Vagina (tissue), 2 donors: ENCODE measurements around the gene MTMR1.

Experiments
- CTCF ChIP-seq, 3 experiments: fragments of 450-650 bp in 2 of 3; fragments of 200-600 bp in 1 of 3; sonication (generic) in 1 of 3; IDR thresholded peaks; one replicate each; pipeline ENCODE4 v1.5.1; 2017 to 2019; ENCODE audit warnings: antibody characterized with exemption in 3 of 3, mild to moderate bottlenecking in 2 of 3, moderate library complexity in 2 of 3
- POLR2AphosphoS5 ChIP-seq, 2 donors: sonication (generic); formaldehyde crosslinking; IDR thresholded peaks; one replicate each; pipeline ENCODE4 v1.9.0; 2017; ENCODE audit warnings: antibody characterized with exemption in 2 of 2, mild to moderate bottlenecking in 2 of 2, low read depth in 1 of 2; ENCODE audit not compliant: insufficient read depth in 1 of 2

GRCh38 chrX:150692296-150692695 is 900 bp upstream of the MTMR1 start:
- no peak for TF ChIP-seq CTCF (IDR thresholded peaks at IDR 0.05)
- no peak for TF ChIP-seq POLR2AphosphoS5 (IDR thresholded peaks at IDR 0.05; ENCODE audit: insufficient read depth in 1 of 2, low read depth in 1 of 2)
